HG03196 (cell line): Measurements from ENCODE around the gene MIA.
"Not testable (repeated sequence)": the region's sequence is repeated elsewhere in the genome, so short reads cannot be mapped to it uniquely, and the experiment has no call there.

Experiments used
- ATAC-seq: cut with Tn5 transposase; IDR thresholded peaks from one replicate; pipeline ENCODE4 v1.9.1; 2021; ENCODE audit not compliant: unreplicated experiment

The MIA gene

GRCh38 chr19:40818480-40819399 lies 43.4 kb downstream of the MIA start:
- peak; percentile 70 for ATAC-seq

DNA sequence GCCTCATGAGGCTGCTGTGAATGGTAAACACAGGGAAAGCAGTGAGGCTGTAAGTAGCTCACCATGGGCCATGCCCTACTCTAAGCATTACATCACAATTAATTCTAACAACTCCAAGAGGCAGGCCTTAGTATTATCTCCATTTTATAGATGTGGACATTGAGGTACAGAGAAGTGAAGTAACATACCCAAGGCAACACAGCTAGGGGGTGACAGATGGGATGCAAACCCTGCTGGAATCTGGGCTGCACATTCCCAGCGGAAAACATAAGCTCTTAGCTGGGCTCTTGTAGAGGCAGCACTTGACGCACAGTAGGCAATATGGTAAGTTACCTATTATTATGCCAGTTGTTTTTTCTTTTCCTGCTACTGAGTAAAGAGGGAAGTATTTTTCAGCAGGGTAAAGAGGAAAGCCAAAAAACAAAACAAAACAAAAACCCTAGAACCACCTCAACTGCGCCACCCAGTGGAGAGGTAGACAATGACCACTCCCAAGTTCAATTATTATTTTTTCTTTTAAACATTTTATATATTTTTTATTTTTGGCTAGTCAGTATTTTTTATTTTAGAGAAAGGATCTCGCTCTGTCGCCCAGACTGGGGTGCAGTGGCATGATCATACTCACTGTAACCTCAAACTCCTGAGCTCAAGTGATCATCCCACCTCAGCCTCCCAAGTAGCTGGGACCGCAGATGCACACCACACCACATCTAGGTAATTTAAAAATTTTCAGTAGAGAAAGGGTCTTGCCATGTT lies 44.3 kb downstream of the MIA start:
- ATAC-seq, result not testable (repeated sequence)

DNA sequence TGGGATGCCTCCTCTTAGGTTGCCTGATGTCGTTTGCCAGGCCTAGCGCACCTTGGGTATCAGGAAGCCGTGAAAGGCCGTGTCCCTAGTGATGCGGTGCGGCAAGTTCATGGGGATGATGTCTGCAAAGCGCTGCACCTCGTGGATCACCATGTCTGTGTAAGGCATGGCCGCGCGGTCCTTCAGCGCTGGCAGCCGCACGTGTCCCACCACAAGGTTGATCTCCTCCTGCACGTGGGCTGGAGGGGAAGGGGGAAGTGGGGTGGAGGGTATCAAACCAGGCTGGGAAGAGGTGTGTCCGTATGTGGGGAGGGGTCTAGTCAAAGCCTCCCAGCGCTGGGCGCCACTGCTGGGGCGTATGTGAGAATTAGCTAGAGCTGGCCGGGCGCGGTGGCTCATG lies 46.8 kb downstream of the MIA start:
- ATAC-seq, result no peak

GRCh38 chr19:40822704-40823553 lies 47.6 kb downstream of the MIA start:
- not testable (repeated sequence) for ATAC-seq

GRCh38 chr19:40824916-40825315 lies 49.6 kb downstream of the MIA start:
- ATAC-seq, result not testable (repeated sequence)

GRCh38 chr19:40825460-40826095 lies 50.3 kb downstream of the MIA start:
- not testable (repeated sequence) for ATAC-seq

GRCh38 chr19:40826312-40826698 lies 51.0 kb downstream of the MIA start:
- ATAC-seq, result not testable (repeated sequence)

DNA sequence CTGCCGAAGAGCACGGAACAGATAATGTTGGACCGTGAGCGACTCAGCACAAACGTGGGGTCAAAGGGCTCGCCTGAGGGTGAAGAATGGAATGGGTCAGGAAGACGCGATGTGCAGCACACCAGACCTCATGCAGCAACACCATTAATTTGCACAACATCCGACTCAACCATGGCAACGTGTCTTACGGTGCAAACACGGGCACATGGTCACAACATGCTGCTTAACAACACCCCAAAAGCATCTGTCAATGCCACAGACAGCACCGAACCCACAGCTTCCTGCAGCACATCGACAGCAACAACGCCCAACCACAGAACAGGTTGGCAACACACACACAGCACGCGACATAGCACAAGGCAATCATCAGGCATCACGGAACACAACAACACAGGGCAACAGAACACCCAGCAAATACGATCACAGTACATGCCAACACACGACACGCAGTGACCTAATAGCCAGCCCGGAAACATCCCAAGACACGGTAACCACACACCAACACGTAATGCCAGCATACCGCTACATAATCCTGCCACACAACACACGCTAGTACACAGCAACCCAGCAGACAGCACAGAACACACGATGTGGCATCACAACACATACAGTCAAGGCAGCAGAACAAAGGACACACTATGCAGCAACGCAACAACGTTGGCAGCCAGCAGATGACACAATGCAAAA lies 51.5 kb downstream of the MIA start:
- not testable (repeated sequence) for ATAC-seq
